Measurements from ENCODE around the gene XRN1. TPM values are rescaled to one million over a fixed set of nuclear protein-coding genes. Genes with fewer than 3 reads are reported as not detected.
"Not testable (repeated sequence)": the region's sequence is repeated elsewhere in the genome, so short reads cannot be mapped to it uniquely, and the experiment has no call there.

XRN1 gene
- polyA plus RNA-seq, 5 donors = 16.5 to 41.9 (median 35.2) TPM

DNA sequence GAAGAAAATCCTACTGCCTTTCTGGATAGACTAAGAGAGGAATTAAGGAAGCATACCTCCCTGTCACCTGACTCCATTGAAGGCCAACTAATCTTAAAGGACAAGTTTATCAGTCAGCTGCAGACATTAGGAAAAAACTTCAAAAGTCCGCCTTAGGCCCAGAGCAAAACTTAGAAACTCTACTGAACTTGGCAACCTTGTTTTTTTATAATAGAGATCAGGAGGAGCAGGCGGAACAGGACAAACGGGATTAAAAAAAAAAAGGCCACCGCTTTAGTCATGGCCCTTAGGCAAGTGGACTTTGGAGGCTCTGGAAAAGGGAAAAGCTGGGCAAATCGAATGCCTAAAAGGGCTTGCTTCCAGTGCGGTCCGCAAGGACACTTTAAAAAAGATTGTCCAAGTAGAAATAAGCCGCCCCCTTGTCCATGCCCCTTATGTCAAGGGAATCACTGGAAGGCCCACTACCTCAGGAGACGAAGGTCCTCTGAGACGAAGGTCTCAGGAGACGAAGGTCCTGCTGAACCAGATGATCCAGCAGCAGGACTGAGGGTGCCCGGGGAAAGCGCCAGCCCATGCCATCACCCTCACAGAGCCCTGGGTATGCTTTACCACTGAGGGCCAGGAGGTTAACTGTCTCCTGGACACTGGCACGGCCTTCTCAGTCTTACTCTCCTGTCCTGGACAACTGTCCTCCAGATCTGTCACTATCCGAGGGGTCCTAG, 8.2 kb downstream of the XRN1 start:
- DNase-seq = not testable (repeated sequence)

DNA sequence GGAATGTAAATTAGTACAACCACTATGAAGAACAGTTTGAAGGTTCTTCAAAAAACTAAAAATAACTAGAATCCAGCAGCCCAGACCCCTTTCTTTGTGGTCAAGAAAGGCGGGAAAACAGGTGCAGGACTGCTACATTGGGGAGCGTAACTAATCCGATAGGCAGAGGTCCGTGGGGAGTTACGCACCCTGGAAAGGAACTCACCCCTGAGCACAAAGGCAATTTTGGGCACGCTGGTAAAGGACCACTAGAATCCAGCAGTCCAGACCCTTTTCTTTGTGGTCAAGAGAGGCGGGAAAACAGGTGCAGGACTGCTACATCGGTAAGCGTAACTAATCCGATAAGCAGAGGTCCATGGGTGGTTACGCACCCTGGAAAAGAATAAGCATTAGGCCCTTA, 9.7 kb downstream of the XRN1 start:
- DNase-seq = not testable (repeated sequence)

DNA sequence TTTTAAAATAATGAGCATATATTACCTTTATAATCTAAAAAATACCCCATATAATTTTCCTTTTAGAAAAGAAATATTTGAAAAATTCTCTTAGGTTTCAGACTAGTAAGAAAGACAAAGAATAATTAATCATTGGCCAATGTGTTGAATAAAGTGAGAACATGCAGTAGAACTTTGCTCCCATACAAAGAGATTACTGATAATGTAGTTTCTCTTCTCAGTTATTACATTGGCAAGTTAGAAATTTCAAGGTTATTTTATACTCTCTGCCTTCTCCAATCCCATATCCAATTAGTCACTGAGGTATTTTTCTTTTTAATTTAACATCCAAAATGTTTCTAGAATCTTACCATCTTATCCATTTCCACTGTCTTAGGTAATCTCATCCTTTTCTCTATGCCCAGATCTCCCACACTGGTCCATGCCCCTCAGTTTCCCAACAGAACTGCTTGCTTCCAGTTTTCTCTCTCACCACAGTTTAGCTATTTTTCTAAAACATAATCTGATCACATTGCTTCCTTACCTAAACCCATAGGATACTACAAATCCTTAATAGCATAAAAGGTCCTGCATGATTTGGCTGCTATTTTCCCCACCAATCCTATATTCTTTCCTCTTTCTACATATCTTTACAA, 10.8 kb downstream of the XRN1 start:
- no peak for DNase-seq

DNA sequence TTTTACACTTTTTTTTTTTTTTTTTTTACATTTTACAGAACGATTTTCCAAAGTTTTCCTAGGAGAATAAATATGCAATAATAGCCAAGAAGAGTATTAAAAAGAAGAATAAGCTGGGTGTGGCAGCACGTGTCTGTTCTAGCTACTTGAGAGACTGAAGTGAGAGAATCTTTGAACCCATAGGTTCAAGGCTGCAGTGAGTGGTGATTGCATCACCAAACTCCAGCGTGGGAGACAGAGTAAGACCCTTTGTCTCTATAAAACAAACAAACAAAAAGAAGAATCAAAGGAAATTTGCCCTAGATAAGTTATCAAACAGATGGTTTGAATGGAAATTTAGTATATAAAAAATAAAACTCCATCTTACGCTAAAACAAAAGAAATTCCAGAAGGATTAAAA, 13.3 kb downstream of the XRN1 start:
- DNase-seq = no peak

DNA sequence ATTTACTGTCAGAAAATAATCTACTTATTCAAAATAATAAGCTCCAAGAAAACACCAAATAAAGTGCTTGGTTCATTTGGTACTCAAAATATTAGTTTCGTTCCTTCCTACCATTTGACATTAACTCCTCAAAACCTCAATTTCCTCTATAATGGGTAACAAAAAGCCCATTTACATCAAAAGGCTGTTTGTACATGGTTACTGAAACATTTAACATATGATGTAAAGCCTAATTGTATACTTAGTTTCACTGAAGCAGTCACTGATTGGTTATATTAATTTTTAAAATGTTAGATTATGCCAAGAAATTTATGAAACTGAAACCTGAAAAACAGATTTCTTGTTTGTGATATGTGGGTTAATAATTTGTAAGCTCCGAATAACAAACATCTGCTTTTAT, 14.7 kb downstream of the XRN1 start:
- DNase-seq = no peak

DNA sequence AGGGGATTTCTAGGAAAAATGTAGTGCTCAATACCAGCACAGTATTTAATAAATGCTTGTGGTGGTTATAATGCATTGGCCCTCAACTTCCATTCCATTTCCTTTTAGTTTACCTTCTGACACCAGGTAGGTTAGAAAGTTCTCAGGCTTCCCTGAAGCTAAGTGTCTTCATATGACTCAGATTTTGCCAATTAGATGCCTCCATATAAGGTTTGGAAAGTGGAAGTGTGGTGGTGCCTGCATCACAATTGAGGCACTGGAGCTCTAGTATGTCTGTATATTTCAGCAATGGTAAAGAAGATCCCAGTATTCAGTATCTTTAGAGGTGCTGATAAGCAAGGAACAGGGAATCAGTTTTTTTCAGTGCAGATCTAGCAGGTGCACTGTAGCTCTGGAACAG, 18.3 kb downstream of the XRN1 start:
- DNase-seq = no peak

DNA sequence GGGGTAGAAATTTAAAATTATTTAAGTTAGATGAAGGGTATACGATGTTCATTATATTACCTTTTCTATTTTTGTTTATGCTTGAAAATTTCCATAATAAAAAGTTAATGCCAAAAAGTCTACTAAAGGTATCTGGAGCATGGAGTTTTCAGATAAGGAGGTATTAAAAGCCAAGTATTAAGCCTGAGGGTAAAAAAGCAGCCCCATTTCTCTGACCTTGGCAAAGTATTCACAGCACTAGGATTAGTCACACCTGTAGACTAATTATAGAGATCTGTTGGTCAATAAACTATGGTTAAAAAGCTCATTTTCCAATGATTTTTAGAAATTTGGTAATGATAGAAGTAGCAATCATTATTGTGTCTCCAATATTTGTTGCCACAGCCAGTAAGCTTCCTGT, 23.1 kb downstream of the XRN1 start:
- no peak for DNase-seq

DNA sequence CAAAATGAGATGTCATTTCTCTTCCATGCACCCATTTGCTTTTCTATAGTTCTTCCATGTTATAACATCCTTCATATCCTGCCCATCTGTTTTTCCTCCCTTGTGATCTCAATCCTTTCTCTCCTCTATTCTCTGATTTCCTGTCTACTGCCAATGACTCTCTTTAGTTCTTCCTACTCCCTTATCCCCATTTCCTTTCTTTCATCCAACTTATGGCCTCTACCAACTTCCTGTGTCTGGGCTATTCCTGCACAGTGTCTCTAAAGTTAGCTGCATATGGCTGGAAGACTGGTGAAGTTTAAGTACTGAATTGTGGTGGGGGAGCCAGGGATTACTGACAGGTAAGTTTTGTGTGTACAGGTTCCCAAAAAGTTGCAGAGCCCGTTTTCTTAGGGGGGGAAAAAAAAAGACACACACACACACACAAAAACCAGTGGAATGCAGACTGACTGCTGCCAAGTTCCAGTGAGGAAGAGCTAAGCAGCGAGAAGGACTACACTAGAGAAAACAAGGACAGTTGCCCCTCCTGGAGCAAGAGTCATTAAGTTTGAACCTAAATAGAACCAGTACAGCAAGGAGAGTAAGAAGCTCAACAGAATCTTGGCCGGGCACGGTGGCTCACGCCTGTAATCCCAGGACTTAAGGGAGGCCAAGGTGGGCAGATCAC, 28.8 kb downstream of the XRN1 start:
- no peak for DNase-seq

DNA sequence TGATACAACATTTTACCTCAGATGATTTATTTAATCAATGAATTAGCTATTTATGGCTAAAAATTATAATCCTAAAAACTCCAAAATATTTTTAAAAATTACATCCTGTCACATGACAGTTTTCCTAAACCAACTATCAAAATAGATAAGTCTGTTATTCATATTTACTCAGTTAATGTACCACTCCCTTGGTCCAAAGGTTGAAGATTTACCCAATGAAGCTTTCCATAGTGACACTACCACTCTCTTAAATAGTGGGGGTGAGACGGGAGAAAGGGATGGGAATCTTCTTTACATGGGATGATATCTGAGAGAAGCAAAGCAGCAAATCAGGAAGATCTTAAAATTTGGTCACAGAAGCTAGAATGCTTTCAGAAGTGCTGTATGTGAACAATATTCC, 30.5 kb downstream of the XRN1 start:
- DNase-seq = no peak

DNA sequence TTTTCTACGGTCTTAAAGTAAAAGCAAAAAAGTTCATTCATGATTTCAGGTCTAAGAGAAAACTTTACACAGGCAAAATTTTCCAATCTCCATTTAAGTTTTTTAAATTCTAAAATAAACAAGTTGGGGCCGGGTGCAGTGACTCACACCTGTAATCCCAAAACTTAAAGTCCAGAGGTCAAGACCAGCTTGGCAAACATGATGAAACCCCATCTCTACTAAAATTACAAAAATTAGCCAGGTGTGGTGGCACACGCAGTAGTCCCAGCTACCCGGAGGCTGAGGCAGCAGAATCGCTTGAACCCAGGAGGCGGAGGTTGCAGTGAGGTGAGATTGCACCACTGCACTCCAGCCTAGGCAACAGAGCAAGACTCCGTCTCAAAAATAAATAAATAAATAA, 47.3 kb downstream of the XRN1 start:
- DNase-seq = not testable (repeated sequence)

DNA sequence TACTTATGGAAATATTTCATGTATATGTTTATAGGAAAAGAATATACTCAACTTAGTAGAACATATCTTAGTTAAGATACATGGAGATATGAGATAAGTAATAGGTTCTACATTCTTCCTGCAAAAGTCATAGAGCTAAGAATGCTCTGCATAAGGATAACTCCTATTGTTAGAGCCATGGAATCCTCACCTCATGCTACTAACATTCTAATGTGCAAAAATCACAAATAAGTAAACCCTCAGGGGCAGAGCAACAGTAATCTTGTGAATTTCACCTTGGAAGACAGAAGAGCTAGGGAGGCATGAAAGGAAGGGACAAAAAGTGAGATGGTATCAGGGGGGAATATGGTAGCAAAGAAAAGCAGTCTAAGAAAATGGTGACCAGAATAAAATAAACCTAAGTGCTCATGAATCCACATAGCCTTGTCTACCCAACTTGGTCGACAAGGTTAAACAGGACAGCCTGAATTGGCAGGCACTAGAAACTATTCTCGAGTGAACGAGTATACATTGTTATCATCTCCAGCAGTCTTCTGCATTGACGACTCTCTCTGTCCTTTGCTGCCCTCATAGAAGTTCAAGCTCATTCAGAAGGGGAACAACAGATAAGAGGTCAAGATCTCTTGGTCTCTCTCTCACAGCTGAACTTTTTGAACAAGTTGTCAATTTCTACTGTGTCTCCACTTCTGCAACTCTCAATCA, 52.8 kb downstream of the XRN1 start:
- no peak for DNase-seq

DNA sequence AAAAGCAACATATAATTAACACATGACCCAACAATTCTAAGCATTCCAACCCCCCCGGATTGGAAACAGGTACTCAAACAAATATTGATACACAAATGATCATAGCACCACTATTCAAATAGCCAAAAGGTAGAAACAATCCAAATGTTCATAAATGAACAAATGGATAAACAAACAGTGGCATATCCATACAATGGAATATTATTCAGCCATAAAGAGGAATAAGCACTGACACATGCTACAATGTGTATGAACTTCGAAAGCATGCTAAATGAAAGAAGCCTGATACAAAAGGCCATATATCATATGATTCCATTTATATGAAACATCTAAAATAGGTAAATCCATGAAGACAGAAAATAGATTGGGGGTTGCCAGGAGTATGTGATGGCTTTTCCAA, 62.8 kb downstream of the XRN1 start:
- DNase-seq = no peak

DNA sequence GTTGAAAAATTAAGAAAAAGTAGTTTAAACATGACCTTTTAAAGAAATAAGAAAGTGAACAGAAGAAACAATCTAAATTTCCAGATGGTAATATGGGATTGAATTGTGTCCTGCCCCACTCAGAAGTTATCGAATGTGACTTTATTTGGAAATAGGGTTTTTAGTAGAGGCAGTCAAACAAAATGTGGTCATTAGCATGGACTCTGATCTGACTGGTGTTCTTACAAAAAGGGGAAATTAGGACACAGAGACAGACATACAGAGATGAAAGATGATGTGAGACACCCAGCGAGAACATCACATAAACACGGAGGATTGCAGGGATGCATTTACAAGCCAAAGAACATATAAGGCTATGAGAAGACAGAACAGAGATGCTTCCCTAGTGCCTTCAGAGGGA, 73.2 kb downstream of the XRN1 start:
- DNase-seq = no peak

DNA sequence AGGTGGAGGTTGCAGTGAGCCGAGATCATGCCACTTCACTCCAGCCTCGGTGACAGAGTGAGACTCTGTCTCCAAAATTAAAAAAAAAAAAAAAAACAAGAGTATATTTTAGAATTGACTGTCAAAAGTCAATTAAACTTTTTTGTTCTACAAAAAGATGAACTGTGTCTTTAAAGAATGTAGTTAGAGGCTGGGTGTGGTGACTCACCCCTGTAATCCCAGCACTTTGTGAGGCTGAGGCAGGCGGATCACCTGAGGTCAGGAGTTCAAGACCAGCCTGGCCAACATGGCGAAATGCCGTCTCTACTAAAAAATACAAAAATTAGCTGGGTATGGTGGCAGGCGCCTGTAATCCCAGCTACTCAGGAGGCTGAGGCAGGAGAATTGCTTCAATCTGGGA, 78.3 kb downstream of the XRN1 start:
- not testable (repeated sequence) for DNase-seq

DNA sequence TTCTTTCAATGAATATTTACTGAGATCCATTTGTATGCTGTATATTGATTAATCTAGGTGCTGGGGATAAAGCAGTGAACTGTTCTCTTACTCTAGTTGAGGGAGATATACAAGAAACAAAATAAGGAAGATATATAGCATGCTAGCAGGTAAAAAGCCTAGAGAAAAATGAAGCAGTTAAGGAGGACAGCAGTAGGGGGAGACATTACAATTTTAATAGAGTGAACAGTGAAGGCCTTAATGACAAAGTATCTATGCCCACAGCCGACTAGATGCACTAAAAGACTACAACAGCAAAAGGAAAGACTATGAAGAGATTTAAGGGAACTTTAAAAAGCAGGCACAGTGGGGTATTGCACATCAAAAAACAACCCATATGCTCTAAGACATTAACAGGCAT, 81.4 kb downstream of the XRN1 start:
- no peak for DNase-seq

DNA sequence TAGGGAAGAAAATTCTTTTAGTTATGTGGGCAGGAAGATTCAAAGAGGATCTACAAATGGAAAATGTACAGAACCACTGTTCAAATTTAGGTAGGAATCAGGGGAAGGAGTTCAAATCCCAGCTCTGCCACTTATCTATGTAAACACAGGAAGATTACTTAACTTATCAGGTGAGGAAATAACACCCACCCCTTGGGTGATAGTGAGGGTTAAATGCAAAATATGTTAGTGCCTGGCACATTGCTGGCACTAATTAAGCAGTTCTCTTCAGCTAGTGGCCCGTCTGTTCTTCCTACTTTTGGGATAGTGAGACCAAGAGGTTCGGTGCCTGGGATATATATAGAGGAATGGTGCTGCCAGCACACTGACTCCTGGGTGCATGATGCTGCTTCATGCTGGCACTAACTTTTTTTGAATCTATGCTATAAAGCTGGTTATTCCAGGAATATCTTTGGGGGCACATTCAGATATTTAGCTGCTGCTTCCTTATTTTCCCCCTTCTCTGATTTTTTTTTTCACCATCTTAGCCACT, 83.8 kb downstream of the XRN1 start:
- no peak for DNase-seq

DNA sequence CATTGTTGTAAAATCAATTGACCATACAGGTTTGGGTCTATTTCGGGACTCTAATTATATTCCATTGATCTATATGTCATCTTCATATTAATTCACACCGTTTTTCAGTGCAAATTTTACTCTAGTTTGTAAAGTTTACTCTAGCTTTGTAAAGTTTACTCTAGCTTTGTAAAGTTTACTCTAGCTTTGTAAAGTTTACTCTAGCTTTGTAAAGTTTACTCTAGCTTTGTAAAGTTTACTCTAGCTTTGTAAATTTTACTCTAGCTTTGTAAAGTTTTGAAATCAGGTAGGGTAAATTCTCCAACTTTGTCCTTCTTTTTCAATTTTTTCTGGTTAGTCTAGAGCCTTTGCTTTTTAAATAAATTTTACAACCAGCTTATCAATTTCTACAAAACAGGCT, 84.4 kb downstream of the XRN1 start:
- not testable (repeated sequence) for DNase-seq

DNA sequence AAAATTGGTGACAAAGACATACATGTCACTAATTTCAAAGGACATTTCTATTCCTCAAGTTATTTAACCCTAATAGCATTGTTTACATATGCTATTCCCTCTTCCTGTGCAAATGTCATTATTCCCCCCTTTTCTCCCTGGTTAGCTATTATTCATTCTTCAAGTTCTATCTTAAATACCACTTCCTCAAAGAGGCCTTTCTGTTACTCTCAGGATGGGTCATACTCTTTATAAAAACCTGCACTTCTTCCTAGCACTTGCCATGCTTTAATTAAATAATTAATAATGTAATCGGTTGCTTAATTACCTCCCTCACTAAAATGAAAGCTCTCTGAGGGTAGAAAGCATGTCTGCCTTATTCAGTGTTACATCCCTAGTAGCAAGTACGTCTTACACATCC, 88.5 kb downstream of the XRN1 start:
- no peak for DNase-seq

DNA sequence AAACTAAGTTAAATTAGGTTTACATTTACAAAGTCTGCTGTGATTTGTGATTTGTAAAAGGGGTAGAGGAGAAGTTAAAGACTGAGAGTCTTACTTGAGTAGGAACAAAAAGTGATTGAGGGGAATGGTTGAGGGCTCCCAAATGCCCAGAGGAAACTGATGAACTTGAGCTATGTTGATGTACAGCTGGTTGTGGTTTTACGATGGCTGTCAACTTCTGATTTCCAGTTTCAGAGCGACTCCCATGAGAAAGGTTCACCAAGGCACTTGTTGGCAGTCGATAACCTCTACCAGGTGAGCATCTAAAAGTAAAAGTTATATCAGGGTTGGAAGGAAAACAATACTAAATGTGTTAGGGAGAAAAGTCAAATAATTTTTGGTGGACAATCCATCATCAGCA, 91.0 kb downstream of the XRN1 start:
- DNase-seq = no peak

DNA sequence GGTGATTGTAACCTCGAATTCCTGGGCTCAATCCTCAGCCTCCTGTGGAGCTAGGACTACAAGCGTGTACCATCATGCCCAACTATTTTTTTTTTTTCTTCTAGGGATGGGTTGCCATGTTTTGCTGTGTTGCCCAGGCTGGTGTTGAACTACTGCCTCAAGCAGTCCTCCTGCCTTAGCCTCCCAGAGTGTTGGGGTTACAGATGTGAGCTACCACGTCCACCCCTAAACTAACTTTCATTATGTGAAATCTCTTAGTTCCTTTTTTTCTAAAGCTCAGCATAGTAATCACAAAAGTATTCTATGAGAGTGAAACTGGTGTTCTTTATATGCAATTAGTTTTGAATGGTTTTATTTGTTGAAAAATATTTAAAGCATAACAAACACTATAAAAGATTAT, 92.1 kb downstream of the XRN1 start:
- no peak for DNase-seq

DNA sequence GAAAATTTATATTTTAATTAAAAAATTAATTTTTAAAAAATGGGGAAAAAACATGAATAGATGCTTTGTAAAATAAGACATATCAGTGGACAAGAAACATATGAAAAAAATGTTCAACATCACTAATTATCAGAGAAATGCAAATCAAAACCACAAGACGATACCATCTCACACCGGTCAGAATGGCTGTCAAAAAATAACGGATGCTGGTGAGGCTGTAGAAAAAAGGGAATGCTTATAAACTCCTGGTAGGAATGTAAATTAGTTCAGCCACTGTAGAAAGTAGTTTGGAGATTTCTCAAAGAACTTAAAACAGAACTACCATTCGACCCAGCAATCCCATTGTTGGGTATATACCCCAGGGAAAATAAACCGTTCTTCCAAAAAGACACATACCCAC, 93.8 kb downstream of the XRN1 start:
- DNase-seq = no peak

DNA sequence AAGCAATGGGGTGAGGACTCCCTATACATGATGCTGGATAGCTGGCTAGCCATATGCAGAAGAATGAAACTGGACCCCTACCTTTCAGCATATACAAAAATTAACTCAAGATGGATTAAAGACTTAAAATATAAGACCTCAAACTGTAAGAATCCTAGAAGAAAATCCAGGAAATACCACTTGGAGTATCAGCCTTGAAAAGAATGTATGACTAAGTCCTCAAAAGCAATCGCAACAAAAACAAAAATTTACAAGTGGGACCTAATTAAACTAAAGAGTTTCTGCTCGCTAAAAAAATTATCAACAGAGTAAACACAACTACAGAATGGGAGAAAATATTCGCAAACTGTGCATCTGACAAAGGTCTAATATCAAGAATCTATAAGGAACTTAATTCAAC, 94.3 kb downstream of the XRN1 start:
- DNase-seq = no peak
